Vagina (tissue), 2 donors: ENCODE results near the gene TEX44. TPM values are rescaled to one million over a fixed set of nuclear protein-coding genes. Genes with fewer than 3 reads are reported as not detected.

Experiments
- DNase-seq, 2 donors: peaks; one replicate each; pipeline ENCODE4 v3.0.0-alpha.2; 2017; ENCODE audit errors: extremely low spot score in 2 of 2
- H3K27ac ChIP-seq: fragments of 200-600 bp; sonication (generic); one replicate; pipeline ENCODE4 v1.5.1; 2019
- H3K27me3 ChIP-seq: fragments of 200-600 bp; sonication (generic); one replicate; pipeline ENCODE4 v1.5.1; 2019
- H3K36me3 ChIP-seq, 2 donors: fragments of 200-600 bp; sonication (generic); one replicate each; pipeline ENCODE4 v1.5.1; 2017 to 2019
- H3K4me1 ChIP-seq: fragments of 200-600 bp; sonication (generic); one replicate; pipeline ENCODE4 v1.5.1; 2019
- H3K4me3 ChIP-seq, 2 donors: fragments of 200-600 bp; sonication (generic); 1 replicate in 1 of 2; 2 replicates in 1 of 2; pipeline ENCODE4 v1.5.1; 2016 to 2019
- H3K9me3 ChIP-seq: fragments of 200-600 bp; sonication (generic); one replicate; pipeline ENCODE4 v1.5.1; 2019
- POLR2A ChIP-seq, 2 donors: fragments of 450-650 bp; IDR thresholded peaks; one replicate each; pipeline ENCODE4 v1.6.1; 2017; ENCODE audit warnings: antibody characterized with exemption in 2 of 2, mild to moderate bottlenecking in 2 of 2, moderate library complexity in 2 of 2
- POLR2AphosphoS5 ChIP-seq, 2 donors: sonication (generic); formaldehyde crosslinking; IDR thresholded peaks; one replicate each; pipeline ENCODE4 v1.9.0; 2017; ENCODE audit warnings: antibody characterized with exemption in 2 of 2, mild to moderate bottlenecking in 2 of 2, low read depth in 1 of 2; ENCODE audit not compliant: insufficient read depth in 1 of 2
- intact Hi-C: fragments of 100-400 bp; cut with DNase I; formaldehyde crosslinking; loops from one replicate; pipeline ENCODE4 v1.15.1; 2023
- total RNA-seq: library from RNA; depleted of rRNA; stranded (reverse); fragments of >200 nt; gene quantifications from one replicate; pipeline ENCODE4 v1.2.3, GENCODE V29; 2016
- TF ChIP-seq, protein P1 (sequence below), 3 experiments: fragments of 450-650 bp in 2 of 3; fragments of 200-600 bp in 1 of 3; sonication (generic) in 1 of 3; IDR thresholded peaks; one replicate each; pipeline ENCODE4 v1.5.1; 2017 to 2019; ENCODE audit warnings: antibody characterized with exemption in 3 of 3, mild to moderate bottlenecking in 2 of 3, moderate library complexity in 2 of 3

The TEX44 gene
- total RNA-seq, 1 donor from 2014 or later, result not detected

DNA sequence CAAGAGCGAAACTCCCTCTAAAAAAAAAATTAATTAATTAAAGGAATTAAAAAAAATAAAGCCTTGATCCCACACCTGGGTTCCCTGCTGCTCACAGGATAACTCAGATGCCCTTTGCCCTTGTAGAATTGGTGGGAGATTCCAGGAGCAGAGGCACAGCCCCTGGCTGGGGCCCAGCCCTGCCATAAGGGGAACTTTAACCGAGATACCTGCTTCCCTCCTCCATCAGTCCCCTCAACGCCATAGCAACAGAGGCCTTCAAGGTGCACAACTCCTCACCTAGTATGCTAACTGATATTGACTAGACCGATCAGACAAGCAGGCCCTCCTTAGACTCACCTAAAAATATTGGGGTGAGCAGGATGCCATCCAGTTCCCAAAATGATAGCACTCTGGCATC is 23.6 kb downstream of the TEX44 start:
- DNase-seq, result no peak
- Histone ChIP-seq H3K27me3 (no peaks in the 10 kb centered on the region), H3K4me3 (no peak overlapping the region), H3K9me3 (no peaks in the 10 kb centered on the region), H3K36me3 (no peaks in the 10 kb centered on the region), H3K27ac (no peak overlapping the region), H3K4me1 (peaks cover 44% of the 10 kb centered on the region)
- TF ChIP-seq POLR2AphosphoS5 (IDR thresholded peaks at IDR 0.05; ENCODE audit: insufficient read depth in 1 of 2, low read depth in 1 of 2), result no peak
- TF ChIP-seq POLR2A (IDR thresholded peaks at IDR 0.05), result no peak
- TF ChIP-seq, protein P1, sequence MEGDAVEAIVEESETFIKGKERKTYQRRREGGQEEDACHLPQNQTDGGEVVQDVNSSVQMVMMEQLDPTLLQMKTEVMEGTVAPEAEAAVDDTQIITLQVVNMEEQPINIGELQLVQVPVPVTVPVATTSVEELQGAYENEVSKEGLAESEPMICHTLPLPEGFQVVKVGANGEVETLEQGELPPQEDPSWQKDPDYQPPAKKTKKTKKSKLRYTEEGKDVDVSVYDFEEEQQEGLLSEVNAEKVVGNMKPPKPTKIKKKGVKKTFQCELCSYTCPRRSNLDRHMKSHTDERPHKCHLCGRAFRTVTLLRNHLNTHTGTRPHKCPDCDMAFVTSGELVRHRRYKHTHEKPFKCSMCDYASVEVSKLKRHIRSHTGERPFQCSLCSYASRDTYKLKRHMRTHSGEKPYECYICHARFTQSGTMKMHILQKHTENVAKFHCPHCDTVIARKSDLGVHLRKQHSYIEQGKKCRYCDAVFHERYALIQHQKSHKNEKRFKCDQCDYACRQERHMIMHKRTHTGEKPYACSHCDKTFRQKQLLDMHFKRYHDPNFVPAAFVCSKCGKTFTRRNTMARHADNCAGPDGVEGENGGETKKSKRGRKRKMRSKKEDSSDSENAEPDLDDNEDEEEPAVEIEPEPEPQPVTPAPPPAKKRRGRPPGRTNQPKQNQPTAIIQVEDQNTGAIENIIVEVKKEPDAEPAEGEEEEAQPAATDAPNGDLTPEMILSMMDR (IDR thresholded peaks at IDR 0.05), result no peak
- intact Hi-C loops, result no loop called here

DNA sequence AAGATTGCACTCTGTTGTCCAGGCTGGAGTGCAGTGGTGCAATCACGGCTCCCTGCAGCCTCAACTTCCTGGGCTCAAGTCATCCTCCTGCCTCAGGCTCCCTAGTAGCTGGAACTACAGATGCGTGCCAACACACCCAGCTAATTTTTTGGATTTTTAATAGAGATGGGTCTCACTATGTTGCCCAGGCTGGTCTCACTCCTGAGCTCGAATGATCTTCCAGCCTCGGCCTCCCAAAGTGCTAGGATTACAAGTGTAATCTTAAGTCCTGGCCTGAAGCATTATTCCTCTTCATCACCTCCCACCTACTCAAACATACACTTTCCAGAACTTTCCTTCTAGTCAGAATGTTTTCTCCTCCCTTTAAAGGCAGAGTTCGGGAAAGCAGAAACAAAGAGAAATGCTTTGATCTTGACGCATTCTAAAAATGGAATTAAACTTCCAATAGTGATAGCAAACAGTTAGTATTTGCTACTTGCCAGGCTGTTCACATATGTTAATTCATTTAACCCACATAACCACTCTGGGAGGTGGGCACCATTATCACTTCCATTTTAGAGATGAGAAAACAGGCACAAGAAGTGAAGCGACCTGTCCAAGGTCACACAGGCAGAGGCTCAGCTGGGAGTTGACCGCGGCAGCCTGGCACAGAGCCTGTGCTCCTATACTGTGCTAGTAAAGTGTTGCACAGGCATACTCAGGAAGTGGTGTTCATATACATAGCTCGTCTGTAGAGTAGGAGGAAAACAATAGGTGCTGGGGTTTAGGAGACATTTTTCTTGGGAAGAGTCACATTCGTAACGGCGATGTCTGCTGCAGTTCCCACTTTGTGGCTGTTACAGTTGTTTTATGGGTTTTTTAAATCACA is 24.6 kb downstream of the TEX44 start:
- no peaks in the 10 kb centered on the region for H3K36me3 ChIP-seq
- H3K9me3 ChIP-seq, result no peaks in the 10 kb centered on the region
- no peak for DNase-seq
- H3K27me3 ChIP-seq, result no peaks in the 10 kb centered on the region
- no peak overlapping the region for H3K27ac ChIP-seq
- peaks cover 41% of the 10 kb centered on the region for H3K4me1 ChIP-seq
- H3K4me3 ChIP-seq, result no peak overlapping the region
- intact Hi-C loops, result no loop called here
- TF ChIP-seq POLR2A (IDR thresholded peaks at IDR 0.05) (no peak), POLR2AphosphoS5 (IDR thresholded peaks at IDR 0.05; ENCODE audit: insufficient read depth in 1 of 2, low read depth in 1 of 2) (no peak)
- TF ChIP-seq, protein P1 (IDR thresholded peaks at IDR 0.05), result no peak

DNA sequence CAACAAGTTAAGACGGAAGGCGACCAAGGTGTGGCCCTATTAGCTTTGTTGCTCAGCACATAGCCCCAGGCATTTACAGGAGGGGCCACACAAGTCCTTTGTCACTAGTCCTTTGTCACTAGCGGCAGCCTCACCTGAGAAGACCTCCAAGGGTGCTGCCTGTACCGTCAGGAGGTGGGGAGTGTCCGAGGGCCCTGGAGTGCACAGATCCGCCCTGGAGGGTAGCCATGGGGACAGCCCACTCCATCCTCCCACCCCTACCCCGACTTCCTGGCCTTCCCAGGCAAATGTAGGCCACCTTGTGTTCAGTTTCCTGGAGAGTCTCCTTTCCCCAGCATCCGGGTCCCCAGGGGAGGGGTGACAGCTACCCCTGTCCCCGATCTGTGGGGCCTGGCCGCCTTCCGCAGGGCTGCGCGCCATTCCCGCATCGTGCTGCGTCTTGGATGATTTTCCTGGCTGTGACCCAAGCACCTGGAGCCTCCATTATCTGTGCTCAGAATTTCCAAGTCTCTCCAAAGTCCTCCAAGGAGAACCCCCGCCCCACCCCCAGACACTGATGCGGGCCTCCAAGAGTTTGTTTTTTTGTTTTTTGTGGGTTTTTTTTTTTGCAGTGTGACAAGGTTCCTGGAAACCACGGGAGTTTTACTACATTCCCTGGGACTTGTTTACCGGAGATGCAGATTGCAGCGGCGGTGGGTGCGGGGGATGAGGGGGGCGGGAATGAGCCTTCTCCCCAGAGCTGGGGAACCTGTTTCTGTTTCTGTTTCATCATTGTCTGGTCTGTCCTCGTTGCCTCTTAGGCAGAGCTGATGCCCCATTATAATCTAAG is 28.6 kb downstream of the TEX44 start:
- Histone ChIP-seq H3K9me3 (no peaks in the 10 kb centered on the region), H3K27me3 (no peaks in the 10 kb centered on the region), H3K4me1 (peaks cover 11% of the 10 kb centered on the region), H3K4me3 (peak overlapping the region; percentile 14 to 26), H3K36me3 (no peaks in the 10 kb centered on the region), H3K27ac (peak overlapping the region; percentile 74)
- intact Hi-C loops, result no loop called here
- peak; percentile 16 to 66 for TF ChIP-seq POLR2AphosphoS5 (IDR thresholded peaks at IDR 0.05; ENCODE audit: insufficient read depth in 1 of 2, low read depth in 1 of 2)
- TF ChIP-seq, protein P1 (IDR thresholded peaks at IDR 0.05), result no peak
- no peak for DNase-seq

DNA sequence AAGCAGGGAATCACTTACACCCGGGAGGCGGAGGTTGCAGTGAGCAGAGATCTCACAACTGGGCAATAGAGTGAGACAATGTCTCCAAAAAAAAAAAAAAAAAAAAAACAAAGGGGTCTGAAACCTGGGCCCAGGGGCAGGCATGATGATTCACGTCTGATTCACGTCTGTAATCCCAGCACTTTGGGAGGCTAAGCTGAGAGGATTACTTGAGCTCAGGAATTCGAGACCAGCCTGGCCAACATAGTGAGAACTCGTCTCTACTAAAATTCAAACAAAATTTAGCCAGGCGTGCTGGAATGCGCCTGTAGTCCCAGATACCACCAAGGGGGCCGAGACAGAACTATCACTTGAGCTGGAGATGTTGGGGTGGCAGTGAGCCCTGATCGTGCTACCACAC is 30.3 kb downstream of the TEX44 start:
- no peak for DNase-seq
- H3K27ac ChIP-seq, result no peak overlapping the region
- no peaks in the 10 kb centered on the region for H3K36me3 ChIP-seq
- H3K27me3 ChIP-seq, result no peaks in the 10 kb centered on the region
- intact Hi-C loops, result no loop called here
- H3K9me3 ChIP-seq, result no peaks in the 10 kb centered on the region
- no peak overlapping the region for H3K4me3 ChIP-seq
- TF ChIP-seq POLR2AphosphoS5 (IDR thresholded peaks at IDR 0.05; ENCODE audit: insufficient read depth in 1 of 2, low read depth in 1 of 2), result no peak
- TF ChIP-seq, protein P1 (IDR thresholded peaks at IDR 0.05), result no peak
- no peak for TF ChIP-seq POLR2A (IDR thresholded peaks at IDR 0.05)
- H3K4me1 ChIP-seq, result peaks cover 14% of the 10 kb centered on the region
